Keratinocyte (primary cell): ENCODE results near the gene ATPAF1. TPM values are rescaled to one million over a fixed set of nuclear protein-coding genes. Genes with fewer than 3 reads are reported as not detected.

Source experiments
- DNase-seq: peaks from one replicate; pipeline ENCODE4 v3.0.0-alpha.2; 2011; ENCODE audit warnings: low read depth, missing footprints, low spot score
- FAIRE-seq: peaks from 2 replicates; lab custom pipeline; 2011; peaks lifted over from hg19 to GRCh38; lab: Jason Lieb, UNC
- H2AFZ ChIP-seq: 2 replicates; pipeline ENCODE4 v1.6.0; 2012; ENCODE audit warnings: low read length, control low read depth, inconsistent platforms; ENCODE audit not compliant: control insufficient read depth
- H3K27ac ChIP-seq: 2 replicates; pipeline ENCODE4 v1.5.1; 2011; ENCODE audit warnings: low read length; ENCODE audit not compliant: control insufficient read depth, insufficient read depth
- H3K27me3 ChIP-seq: 3 replicates; pipeline ENCODE4 v1.6.0; 2011; ENCODE audit warnings: low read length; ENCODE audit not compliant: control insufficient read depth, insufficient read depth; ENCODE audit errors: extremely low read depth
- H3K36me3 ChIP-seq, 2 experiments: 2 replicates in 1 of 2; 3 replicates in 1 of 2; pipeline ENCODE4 v1.5.1; 2011; ENCODE audit warnings: low read length in 2 of 2, mild to moderate bottlenecking in 1 of 2; ENCODE audit not compliant: control insufficient read depth in 2 of 2, insufficient read depth in 2 of 2; ENCODE audit errors: extremely low read depth in 1 of 2
- H3K4me1 ChIP-seq: 3 replicates; pipeline ENCODE4 v1.5.1; 2011; ENCODE audit warnings: low read length; ENCODE audit not compliant: control insufficient read depth, insufficient read depth; ENCODE audit errors: extremely low read depth
- H3K4me2 ChIP-seq: 3 replicates; pipeline ENCODE4 v1.6.0; 2011; ENCODE audit warnings: low read depth, low read length; ENCODE audit not compliant: control insufficient read depth, insufficient read depth; ENCODE audit errors: extremely low read depth
- H3K4me3 ChIP-seq, 3 experiments: fragments of 200-600 bp in 1 of 3; sonication (generic) in 1 of 3; 2 replicates in 2 of 3; 3 replicates in 1 of 3; pipeline ENCODE4 v1.5.1; 2011 to 2016; ENCODE audit warnings: low read length in 3 of 3, mild to moderate bottlenecking in 3 of 3, control low read depth in 2 of 3, inconsistent platforms in 1 of 3, low read depth in 1 of 3, mixed read lengths in 1 of 3, mixed run types in 1 of 3, moderate library complexity in 1 of 3; ENCODE audit not compliant: control insufficient read depth in 2 of 3, insufficient read depth in 2 of 3; ENCODE audit errors: extremely low read depth in 1 of 3
- H3K79me2 ChIP-seq: 2 replicates; pipeline ENCODE4 v1.6.0; 2012; ENCODE audit warnings: low read length; ENCODE audit not compliant: control insufficient read depth, insufficient read depth
- H3K9ac ChIP-seq: 3 replicates; pipeline ENCODE4 v1.6.0; 2011; ENCODE audit warnings: low read length; ENCODE audit not compliant: control insufficient read depth, insufficient read depth; ENCODE audit errors: extremely low read depth
- H3K9me1 ChIP-seq: 3 replicates; pipeline ENCODE4 v1.6.0; 2011; ENCODE audit warnings: low read length; ENCODE audit not compliant: control insufficient read depth, insufficient read depth; ENCODE audit errors: extremely low read depth
- H3K9me3 ChIP-seq: 2 replicates; pipeline ENCODE4 v1.5.1; 2012; ENCODE audit warnings: low read depth, low read length; ENCODE audit not compliant: control insufficient read depth
- H4K20me1 ChIP-seq: 3 replicates; pipeline ENCODE4 v1.6.0; 2011; ENCODE audit warnings: low read length; ENCODE audit not compliant: control insufficient read depth, insufficient read depth; ENCODE audit errors: extremely low read depth
- EZH2 ChIP-seq: IDR thresholded peaks from one replicate; pipeline ENCODE4 v1.6.1; 2012; ENCODE audit warnings: inconsistent platforms, mild to moderate bottlenecking, low read length, moderate library complexity
- dilution Hi-C: fragments of 300-500 bp; cut with MboI; formaldehyde crosslinking; loops from one replicate; pipeline ENCODE4 v1.7.0; 2020; ENCODE audit warnings: low sequenced_read_pairs; ENCODE audit not compliant: extremely low pct_ligation_motif_present
- polyA plus RNA-seq, 5 experiments: library from polyadenylated mRNA; depleted of rRNA in 3 of 5; stranded (reverse) in 3 of 5; stranded (forward) in 1 of 5; unstranded in 1 of 5; fragments of >200 nt; gene quantifications; 1 replicate in 1 of 5; 2 replicates in 3 of 5; 3 replicates in 1 of 5; pipeline versions ENCODE4 v1.2.1 to v1.2.3, GENCODE V29; 2011 to 2012; ENCODE audit warnings: missing spikeins in 2 of 5, low read depth in 1 of 5, low replicate concordance in 1 of 5
- TF ChIP-seq, protein P1 (sequence below), 3 experiments: IDR thresholded peaks in 1 of 3; conservative IDR thresholded peaks in 1 of 3; optimal IDR thresholded peaks in 1 of 3; 2 replicates in 2 of 3; 3 replicates in 1 of 3; pipeline versions ENCODE3 to v1.5.1; 2011; ENCODE audit warnings: low read length in 3 of 3, mild to moderate bottlenecking in 3 of 3, moderate library complexity in 2 of 3, control low read depth in 1 of 3, inconsistent platforms in 1 of 3; ENCODE audit not compliant: insufficient read depth in 2 of 3; ENCODE audit errors: extremely low read depth in 1 of 3

The ATPAF1 gene
- polyA plus RNA-seq, 1 donor (not counting 4 experiments of a cell fraction or from before 2014, with no cell fraction given), result 55.6 TPM

DNA sequence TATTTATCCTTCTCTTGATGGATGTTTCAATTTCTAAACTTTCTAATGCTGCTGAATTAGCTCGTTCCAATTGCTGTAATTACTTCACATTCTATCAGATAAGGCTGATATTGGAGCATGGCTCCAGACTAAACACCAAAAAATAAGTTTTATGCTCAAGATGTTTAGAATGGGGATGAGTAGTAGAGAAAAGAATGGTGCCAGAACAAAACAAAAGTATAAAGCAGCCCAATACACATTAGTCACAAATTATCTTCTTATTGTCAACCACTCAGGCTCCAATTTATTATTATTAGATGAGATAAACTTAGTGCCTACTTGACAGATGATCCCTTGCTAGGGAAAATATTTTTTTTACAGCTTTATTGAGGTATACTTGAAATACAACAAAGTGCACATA lies 21.8 kb downstream of the ATPAF1 start:
- Histone ChIP-seq H3K4me3 (no peak overlapping the region), H3K27me3 (no peaks in the 10 kb centered on the region), H3K79me2 (no peaks in the 10 kb centered on the region), H3K36me3 (peaks cover 1 to 13% of the 10 kb centered on the region in 2 experiments), H2AFZ (no peak overlapping the region), H3K9me1 (no peaks in the 10 kb centered on the region), H4K20me1 (no peaks in the 10 kb centered on the region), H3K9ac (no peak overlapping the region), H3K4me1 (no peaks in the 10 kb centered on the region), H3K27ac (no peak overlapping the region), H3K4me2 (no peak overlapping the region), H3K9me3 (no peaks in the 10 kb centered on the region)
- dilution Hi-C loops, result no loop called here
- no peak for FAIRE-seq
- no peak for DNase-seq
- TF ChIP-seq, protein P1, sequence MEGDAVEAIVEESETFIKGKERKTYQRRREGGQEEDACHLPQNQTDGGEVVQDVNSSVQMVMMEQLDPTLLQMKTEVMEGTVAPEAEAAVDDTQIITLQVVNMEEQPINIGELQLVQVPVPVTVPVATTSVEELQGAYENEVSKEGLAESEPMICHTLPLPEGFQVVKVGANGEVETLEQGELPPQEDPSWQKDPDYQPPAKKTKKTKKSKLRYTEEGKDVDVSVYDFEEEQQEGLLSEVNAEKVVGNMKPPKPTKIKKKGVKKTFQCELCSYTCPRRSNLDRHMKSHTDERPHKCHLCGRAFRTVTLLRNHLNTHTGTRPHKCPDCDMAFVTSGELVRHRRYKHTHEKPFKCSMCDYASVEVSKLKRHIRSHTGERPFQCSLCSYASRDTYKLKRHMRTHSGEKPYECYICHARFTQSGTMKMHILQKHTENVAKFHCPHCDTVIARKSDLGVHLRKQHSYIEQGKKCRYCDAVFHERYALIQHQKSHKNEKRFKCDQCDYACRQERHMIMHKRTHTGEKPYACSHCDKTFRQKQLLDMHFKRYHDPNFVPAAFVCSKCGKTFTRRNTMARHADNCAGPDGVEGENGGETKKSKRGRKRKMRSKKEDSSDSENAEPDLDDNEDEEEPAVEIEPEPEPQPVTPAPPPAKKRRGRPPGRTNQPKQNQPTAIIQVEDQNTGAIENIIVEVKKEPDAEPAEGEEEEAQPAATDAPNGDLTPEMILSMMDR (optimal IDR thresholded peaks at IDR 0.05 in 1 of 3, IDR thresholded peaks at IDR 0.05 in 1 of 3, conservative IDR thresholded peaks at IDR 0.05 in 1 of 3; ENCODE audit: extremely low read depth in 1 of 3, insufficient read depth in 2 of 3, low read length in 3 of 3), result no peak
- TF ChIP-seq EZH2, result no peak

DNA sequence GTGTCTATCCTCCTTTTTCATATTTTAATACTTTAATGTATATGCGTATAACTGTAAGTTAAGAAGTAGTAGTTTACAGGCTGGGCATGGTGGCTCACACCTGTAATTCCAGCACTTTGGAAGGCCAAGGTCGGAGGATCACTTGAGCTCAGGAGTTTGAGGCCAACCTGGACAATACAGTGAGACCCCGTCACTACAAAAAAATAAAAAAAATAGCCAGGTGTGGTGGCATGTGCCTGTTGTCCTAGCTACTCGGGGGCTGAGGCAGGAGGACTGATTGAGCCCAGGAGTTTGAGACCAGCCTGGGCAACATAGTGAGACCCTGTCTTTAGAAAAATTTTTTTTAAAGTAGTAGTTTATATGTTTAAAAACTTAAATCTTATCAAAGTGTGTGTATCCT lies 22.3 kb downstream of the ATPAF1 start:
- H3K4me1 ChIP-seq, result no peaks in the 10 kb centered on the region
- H2AFZ ChIP-seq, result no peak overlapping the region
- no peak for TF ChIP-seq EZH2
- TF ChIP-seq, protein P1 (optimal IDR thresholded peaks at IDR 0.05 in 1 of 3, IDR thresholded peaks at IDR 0.05 in 1 of 3, conservative IDR thresholded peaks at IDR 0.05 in 1 of 3; ENCODE audit: extremely low read depth in 1 of 3, insufficient read depth in 2 of 3, low read length in 3 of 3), result no peak
- no peaks in the 10 kb centered on the region for H4K20me1 ChIP-seq
- no peak overlapping the region for H3K4me3 ChIP-seq
- dilution Hi-C loops, result no loop called here
- no peaks in the 10 kb centered on the region for H3K27me3 ChIP-seq
- H3K36me3 ChIP-seq, result peaks cover 1 to 13% of the 10 kb centered on the region in 2 experiments
- no peak overlapping the region for H3K9ac ChIP-seq
- no peak overlapping the region for H3K4me2 ChIP-seq
- FAIRE-seq, result no peak
- H3K9me3 ChIP-seq, result no peaks in the 10 kb centered on the region
- DNase-seq, result no peak
- H3K79me2 ChIP-seq, result no peaks in the 10 kb centered on the region
- no peaks in the 10 kb centered on the region for H3K9me1 ChIP-seq
- H3K27ac ChIP-seq, result no peak overlapping the region
